ENCODE results near the gene SPRED3.
"Not testable (repeated sequence)": the region's sequence is repeated elsewhere in the genome, so short reads cannot be mapped to it uniquely, and the experiment has no call there.

SPRED3 gene

DNA sequence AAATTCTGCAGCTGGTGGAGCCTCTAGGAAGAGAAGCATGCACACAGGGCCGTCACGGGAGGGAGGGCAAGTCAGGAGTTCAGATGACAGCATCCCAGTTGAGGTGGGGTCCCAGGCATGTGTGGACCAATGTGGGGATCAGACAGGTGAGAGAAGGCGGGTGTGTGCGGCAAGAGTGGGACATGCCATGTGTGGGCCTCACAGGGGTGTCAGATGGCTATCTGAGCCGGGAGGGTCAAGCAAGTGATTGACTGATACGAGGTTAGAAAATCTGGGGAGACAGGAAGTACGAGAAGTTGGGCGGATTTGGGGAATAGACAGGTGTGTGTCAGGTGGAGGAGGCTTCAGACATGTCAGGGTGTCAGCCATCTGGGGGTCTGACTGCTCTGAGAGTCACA lies 28.6 kb downstream of the SPRED3 start:
- in situ Hi-C loops (cut with HindIII; ENCODE audit: low sequenced_read_pairs), result no loop called here

DNA sequence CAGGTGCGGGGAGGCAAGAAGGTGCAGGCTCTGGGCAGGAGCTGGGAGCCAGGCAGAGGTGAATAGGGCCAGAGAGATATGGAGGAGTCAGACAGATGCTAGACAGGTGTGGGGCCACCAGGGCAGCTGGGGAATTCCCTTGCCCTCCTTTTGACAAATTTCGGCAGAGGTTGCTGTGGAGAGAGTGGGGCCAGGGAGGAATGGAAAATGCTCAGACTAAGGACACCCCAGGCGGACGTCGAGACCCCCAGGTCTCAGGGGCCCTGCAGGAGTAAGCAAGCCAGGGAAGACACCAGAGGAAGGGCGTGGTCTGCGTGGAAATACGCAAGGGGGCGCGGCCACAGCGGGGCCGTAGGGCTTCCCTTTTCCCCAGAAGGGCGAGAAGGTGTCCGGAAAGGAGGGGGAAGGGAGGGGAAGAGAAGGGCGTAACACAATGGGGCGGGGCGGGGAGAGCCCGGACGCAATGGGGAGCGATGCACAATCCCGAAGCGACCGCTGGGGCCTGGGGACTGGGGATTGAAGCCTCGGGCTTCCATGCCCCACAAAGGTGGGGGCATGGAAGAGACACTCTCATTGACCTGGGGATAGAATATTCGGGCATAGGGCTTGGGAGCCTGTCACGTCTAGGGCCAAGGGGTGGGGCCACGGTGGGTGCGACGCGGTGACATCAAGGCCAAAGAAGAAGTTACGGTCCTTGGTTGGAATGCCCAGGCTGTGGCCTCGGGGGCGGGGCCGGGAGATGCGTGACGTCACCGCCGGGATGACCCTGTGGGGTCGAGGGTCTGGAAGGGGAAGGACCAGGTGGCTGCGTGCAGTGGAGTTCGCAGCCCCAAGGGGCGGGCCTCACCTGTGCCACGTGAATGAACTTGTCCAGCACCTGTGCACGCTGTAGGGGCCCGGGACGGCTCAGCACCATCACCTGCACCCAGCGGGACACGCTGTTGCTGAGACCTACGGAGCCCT lies 29.3 kb downstream of the SPRED3 start:
- in situ Hi-C loops (cut with HindIII; ENCODE audit: low sequenced_read_pairs), result no loop called here

DNA sequence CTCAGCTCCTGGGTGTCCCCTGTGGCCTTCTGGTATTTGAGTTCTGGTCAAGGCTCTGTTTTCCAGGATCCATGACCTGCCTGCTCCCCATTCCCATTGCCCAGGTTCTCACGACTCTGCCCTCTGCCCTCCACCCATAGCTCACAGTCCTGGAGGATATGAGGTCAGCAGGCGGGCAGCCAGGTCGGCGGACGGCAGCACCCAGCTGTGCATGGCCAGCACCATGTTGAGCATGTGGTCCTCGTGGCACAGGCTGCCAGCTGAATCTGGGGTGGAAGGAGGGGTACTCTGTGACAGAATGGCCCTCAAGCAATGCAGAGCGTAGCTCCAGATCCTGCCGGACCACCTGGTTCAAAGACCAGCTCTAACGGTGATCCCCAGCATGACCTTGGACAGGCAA lies 32.4 kb downstream of the SPRED3 start:
- in situ Hi-C loops (cut with HindIII; ENCODE audit: low sequenced_read_pairs), result no loop called here

DNA sequence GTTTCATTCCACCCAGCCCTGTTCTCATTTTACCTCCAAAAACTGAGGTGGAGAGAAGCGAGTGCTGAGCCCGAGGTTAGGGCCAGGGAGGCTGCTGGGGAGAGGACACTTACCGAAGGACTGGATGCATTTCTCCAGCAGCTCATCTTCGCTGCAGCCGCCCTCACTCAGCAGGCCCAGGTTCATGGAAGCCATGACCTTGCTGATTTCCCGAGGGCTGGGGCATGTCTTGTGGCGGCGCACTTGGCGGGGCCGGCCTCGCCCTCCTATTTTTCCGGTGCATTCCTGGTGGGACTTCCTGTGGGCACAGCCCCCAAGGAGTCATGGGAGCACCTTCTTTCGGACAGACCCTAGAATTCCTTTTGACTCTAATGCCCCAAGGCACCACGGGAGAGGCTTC lies 33.4 kb downstream of the SPRED3 start:
- in situ Hi-C loops (cut with HindIII; ENCODE audit: low sequenced_read_pairs), result no loop called here

DNA sequence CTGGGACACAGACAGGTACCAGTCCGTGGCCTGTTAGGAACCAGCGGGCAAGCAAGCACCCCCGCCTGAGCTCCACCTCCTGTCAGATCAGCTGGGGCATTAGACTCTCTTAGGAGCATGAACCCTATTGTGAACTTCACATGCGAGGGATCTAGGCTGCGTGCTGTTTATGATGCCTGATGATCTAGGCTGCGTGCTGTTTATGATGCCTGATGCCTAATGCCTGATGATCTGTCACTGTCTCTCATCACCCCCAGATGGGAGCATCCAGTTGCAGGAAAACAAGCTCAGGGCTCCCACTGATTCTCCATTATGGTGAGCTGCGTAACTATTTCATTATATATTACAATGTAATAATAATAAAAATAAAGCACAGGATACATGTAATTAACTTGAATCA lies 33.9 kb downstream of the SPRED3 start:
- in situ Hi-C loops (cut with HindIII; ENCODE audit: low sequenced_read_pairs), result no loop called here

DNA sequence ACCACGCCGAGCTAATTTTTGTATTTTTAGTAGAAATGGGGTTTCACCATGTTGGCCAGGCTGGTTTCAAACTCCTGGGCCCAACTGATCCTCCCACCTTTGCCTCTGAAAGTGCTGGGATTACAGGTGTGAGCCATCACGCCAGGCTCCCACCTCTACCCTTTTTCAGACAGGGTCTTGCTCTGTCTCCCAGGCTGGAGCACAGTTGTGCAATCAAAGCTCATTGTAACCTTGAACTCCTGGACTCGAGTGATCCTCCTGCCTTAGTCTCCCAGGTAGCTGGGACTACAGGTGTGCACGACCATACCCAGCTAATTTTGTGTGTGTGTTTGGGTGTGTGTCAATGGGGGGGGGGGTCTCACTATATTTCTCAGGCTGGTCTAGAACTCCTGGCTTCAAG lies 35.8 kb downstream of the SPRED3 start:
- in situ Hi-C loops (cut with HindIII; ENCODE audit: low sequenced_read_pairs), result no loop called here

DNA sequence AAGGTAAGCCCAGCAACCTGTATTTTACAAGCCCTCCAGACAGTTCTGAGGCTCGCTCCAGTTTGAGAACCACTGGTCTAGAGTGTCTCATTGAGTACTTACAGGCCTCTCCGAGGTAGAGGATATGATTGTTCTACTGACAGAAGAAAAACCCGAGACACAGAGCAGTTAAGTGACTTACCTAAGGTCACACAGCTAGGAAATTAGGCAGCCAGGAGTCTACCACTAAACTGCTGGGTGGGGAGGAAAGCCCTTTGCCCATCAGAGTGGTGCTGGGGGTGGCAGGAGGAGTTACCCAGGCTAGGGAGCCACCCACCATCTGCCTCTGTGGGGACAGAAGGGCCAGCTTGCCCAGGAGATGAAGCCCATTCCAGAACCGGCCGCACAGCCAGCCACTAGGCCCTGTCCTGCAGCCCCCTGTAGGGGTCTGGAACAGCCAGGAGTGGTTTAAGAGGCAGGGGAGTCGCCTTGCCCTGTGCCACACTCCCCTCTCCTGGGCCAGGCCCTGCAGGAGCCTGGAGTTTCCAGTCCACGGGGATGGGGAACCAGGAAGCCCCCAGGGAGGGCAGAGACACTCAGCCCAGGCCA lies 36.8 kb downstream of the SPRED3 start:
- in situ Hi-C loops (cut with HindIII; ENCODE audit: low sequenced_read_pairs), result no loop called here

- in situ Hi-C loops (cut with HindIII; ENCODE audit: low sequenced_read_pairs), result no loop called here
Observed at GRCh38 chr19:38425810-38426466, 37.4 kb downstream of the SPRED3 start, which contains the start of gene RASGRP4. Gene RASGRP4 (minus strand): TSS chr19:38426219. CDS start chr19:38426091, 128 bp downstream.

DNA sequence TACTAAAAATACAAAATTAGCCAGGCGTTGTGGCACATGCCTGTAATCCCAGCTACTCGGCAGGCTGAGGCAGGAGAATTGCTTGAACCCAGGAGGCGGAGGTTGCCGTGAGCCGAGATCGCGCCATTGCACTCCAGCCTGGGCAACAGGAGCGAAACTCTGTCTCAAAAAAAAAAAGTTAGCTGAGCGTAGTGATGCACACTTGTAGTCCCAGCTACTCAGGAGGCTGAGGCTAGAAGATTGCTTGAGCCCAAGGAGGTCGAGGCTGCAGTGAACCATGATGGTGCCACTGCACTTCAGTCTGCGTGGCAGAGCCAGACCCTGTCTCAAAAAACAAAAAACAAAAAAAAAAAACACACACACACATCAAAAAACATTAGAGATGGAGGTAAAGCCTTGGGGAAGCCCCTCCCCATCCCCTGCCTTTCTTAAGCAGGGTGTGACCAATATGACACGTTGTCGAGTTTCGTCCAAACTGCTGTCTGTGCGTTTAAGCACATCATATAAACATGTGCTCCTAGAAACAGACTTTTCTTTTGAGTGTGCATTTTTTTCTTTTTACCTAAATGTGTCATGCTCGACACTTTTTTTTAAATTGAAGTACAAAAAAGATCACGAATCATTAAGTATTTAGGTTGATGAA lies 38.7 kb downstream of the SPRED3 start:
- in situ Hi-C loops (cut with HindIII; ENCODE audit: low sequenced_read_pairs), result not testable (repeated sequence)

DNA sequence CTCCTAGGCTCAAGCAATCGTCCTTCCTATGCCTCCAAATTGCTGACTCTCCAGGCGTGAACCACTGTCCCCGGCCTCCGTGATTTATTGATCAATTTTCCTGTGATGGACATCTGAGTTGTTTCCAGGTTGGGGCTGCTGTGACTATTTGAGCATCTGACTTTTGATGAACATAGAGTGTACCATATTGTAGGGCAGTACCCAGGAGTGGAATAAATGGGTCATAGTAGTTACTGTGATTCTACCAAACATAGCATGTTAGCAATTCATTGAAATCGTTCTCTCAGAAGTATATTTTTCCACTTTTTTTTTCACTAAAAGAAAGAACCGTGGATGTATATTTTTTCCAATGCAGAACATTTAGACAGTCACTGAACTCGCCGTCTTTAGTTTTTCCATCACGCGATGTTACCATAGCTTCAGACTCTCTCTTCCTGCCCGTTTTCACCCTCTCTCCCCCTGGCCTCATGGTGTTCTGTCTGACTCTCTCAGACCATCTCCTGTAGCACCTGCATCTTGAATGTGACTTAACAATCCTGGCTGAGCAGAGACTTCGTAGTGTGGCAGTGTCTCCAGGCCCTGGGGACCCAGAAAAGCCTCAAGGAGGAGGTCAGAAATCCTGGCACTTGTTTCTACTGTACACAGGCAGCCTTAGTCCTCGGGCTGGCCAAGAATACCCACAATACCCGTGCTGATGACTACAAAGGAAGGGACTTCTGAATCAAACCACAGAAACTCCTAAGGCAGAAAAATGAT lies 40.7 kb downstream of the SPRED3 start:
- in situ Hi-C loops (cut with HindIII; ENCODE audit: low sequenced_read_pairs), result no loop called here

DNA sequence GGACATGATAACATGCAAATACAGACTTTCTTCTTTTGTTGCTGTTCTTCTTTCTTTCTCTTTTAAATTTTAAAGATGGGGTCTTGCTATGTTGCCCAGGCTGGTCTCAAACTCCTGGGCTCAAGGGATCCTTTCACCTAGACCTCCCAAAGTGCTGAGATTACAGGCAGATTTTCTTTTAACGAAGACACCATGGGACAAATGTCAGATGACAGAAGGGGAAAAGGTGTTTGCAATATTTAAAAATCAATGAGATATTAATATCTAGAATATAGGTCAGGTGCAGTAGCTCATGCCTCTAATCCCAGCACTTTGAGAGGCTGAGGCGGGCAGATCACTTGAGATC lies 41.3 kb downstream of the SPRED3 start:
- in situ Hi-C loops (cut with HindIII; ENCODE audit: low sequenced_read_pairs), result no loop called here

DNA sequence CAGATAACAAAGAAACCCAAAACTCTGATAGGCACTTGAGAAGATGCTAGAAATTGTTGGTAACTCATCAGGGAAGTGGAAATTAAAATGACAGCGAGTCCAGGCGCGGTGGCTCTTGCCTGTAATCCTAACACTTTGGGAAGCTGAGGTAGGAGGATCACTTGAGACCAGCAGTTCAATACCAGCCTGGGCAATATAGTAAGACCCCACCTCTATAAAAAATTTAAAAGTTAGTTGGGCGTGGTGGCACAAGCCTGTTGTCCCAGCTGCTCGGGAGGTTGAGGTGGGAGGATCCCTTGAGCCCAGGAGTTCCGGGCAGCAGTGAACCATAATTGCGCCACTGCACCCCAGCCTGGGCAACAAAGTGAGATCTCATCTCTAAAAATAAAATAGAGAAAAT lies 42.4 kb downstream of the SPRED3 start:
- in situ Hi-C loops (cut with HindIII; ENCODE audit: low sequenced_read_pairs), result no loop called here

DNA sequence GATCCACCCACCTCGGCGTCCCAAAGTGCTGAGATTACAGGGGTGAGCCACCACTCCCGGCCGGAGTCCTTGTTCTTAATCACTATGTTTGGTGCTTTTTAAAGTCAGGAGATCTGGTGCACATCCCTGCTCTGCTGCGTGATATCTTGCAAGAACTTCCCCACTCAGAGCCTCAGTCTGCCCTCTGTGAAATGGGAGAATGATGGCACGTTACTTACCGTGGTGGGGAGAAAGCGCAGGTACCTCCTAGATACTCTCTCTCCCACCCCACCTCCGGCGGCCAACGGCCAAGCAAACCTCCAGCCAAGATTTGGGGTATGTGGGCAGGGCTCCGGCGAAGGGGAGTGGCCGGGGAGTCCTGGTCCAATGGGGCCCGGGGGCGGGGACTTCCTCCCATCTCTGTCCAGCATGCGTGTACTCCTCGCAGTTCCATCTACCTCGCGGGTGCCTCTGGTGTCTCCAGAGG lies 44.8 kb downstream of the SPRED3 start, which contains the start of gene RYR1:
TSS of gene RYR1 (plus strand) at position 424 of the 466 bp plus-strand sequence. CDS start 139 bp downstream, outside the sequence.
- in situ Hi-C loops (cut with HindIII; ENCODE audit: low sequenced_read_pairs), result no loop called here

- in situ Hi-C loops (cut with HindIII; ENCODE audit: low sequenced_read_pairs), result no loop called here
Observed at GRCh38 chr19:38434549-38435051, 46.1 kb downstream of the SPRED3 start.

DNA sequence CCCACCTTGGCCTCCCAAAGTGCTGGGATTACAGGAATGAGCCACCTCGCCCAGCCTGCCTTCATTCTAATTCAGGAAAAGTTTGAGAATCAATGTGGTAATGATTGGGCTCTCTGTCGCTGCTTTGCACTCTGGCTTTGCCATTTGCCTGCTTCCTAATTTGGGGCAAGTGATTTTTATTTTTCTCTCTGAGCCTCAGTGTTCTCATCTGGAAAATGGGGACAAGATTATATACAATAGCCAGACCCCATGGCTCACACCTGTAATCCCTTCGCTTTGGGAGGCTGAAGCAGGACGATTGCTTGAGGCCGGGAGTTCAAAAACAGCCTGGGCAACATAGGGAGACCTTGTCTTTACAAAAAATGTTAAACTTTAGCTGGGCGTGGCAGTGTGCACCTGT lies 48.8 kb downstream of the SPRED3 start:
- in situ Hi-C loops (cut with HindIII; ENCODE audit: low sequenced_read_pairs), result no loop called here

DNA sequence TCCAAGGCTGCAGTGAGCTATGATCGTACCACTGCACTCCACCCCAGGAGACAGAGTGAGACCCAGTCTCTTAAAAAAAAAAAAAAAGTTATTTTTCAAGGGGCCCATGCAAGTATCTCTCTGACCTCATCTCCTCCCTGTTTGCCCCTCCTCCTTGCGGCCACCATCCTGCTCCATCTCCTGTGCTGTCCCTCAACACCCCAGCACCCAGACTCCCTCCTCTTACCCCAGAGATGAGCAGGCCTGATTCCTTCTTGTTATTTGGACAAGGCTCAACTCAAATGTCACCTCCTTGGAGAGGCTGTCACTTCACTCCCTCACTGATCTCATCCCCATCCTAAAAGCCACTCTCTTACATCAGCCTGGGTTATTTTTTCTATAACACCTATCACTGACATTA lies 49.4 kb downstream of the SPRED3 start:
- in situ Hi-C loops (cut with HindIII; ENCODE audit: low sequenced_read_pairs), result no loop called here

GRCh38 chr19:38440592-38440991 lies 52.1 kb downstream of the SPRED3 start:
- in situ Hi-C loops (cut with HindIII; ENCODE audit: low sequenced_read_pairs), result no loop called here

GRCh38 chr19:38441657-38442348 lies 53.3 kb downstream of the SPRED3 start:
- in situ Hi-C loops (cut with HindIII; ENCODE audit: low sequenced_read_pairs), result no loop called here

- in situ Hi-C loops (cut with HindIII; ENCODE audit: low sequenced_read_pairs), result no loop called here
Observed at GRCh38 chr19:38442736-38443135, 54.2 kb downstream of the SPRED3 start.

Measured in DLD1 (cell line).